ENCODE results near the gene TBCE.
A peak's percentile ranks its signal among the peaks of the same experiment; 100 is the strongest.

TBCE gene

DNA sequence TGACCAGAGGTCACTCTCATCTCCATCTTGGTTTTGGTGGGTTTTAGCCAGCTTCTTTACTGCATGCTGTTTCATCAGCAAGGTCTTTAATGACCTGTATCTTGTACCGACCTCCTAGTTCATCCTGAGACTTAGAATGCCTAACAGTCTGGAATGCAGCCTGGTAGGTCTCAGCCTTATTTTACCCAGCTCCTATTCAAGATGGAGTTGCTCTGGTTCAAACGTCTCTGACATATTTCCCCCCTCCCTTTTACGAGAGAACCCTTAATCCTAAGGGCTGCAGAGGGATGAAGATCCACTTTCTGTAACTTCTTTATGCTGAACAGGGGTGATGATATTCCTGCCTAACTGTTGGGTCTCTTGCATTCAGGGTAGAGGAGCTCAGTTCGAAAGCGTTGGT is 43.2 kb downstream of the TBCE start:
- no peak overlapping the region for H2BK120ac ChIP-seq (ENCODE audit: low read depth, low read length)
- H2AFZ ChIP-seq (ENCODE audit: low read length) = no peak overlapping the region
- no peak overlapping the region for H3K4ac ChIP-seq (ENCODE audit: low read length)
- no peak overlapping the region for H2BK15ac ChIP-seq (ENCODE audit: low read length)
- H3K27me3 ChIP-seq (ENCODE audit: control insufficient read depth in 3 of 3, insufficient read depth in 3 of 3, low read depth in 1 of 3, low read length in 3 of 3) = no peaks in the 10 kb centered on the region
- peaks cover 0 to 1% of the 10 kb centered on the region in 2 donors for H3K9me3 ChIP-seq (replicated peaks in 1 of 2; ENCODE audit: control insufficient read depth in 2 of 2, insufficient read depth in 1 of 2, low read depth in 1 of 2, low read length in 2 of 2)
- no peak overlapping the region for H3K14ac ChIP-seq (ENCODE audit: low read length)
- H2AK5ac ChIP-seq (ENCODE audit: low read depth, low read length) = no peak overlapping the region
- H3K79me1 ChIP-seq (ENCODE audit: low read depth, low read length) = no peaks in the 10 kb centered on the region
- H3K23ac ChIP-seq (ENCODE audit: low read depth, low read length, poor library complexity) = no peak overlapping the region
- no CpG with 5 or more reads among the region's 5 CpGs for WGBS, 2 donors (ENCODE audit: extremely low coverage in 2 of 2, insufficient read length in 2 of 2, insufficient replicate concordance in 1 of 2)
- H3K4me3 ChIP-seq (ENCODE audit: low read length in 2 of 2) = no peak overlapping the region
- H2BK12ac ChIP-seq (ENCODE audit: low read length) = no peak overlapping the region
- DNase-seq (ENCODE audit: low spot score) = no peak
- no peak overlapping the region for H3K27ac ChIP-seq (replicated peaks; ENCODE audit: low read length)
- H4K91ac ChIP-seq (ENCODE audit: low read depth, low read length, poor library complexity) = no peak overlapping the region
- H3K9ac ChIP-seq (ENCODE audit: low read depth, low read length, poor library complexity) = no peak overlapping the region
- H2BK5ac ChIP-seq (ENCODE audit: low read length) = no peak overlapping the region
- H4K8ac ChIP-seq (ENCODE audit: low read depth, low read length) = no peak overlapping the region
- H3K36me3 ChIP-seq (replicated peaks in 1 of 2; ENCODE audit: control insufficient read depth in 2 of 2, insufficient read depth in 2 of 2, low read length in 2 of 2) = peaks cover 0 to 11% of the 10 kb centered on the region in 2 donors
- no peak overlapping the region for H3K4me2 ChIP-seq (ENCODE audit: insufficient read depth, low read length, poor library complexity, severe bottlenecking)
- no peak overlapping the region for H3K18ac ChIP-seq (ENCODE audit: low read length)
- H3K4me1 ChIP-seq (ENCODE audit: control insufficient read depth in 2 of 2, insufficient read depth in 1 of 2, low read depth in 1 of 2, low read length in 2 of 2) = no peaks in the 10 kb centered on the region

- Histone ChIP-seq H3K9ac (ENCODE audit: low read depth, low read length, poor library complexity) (no peak overlapping the region), H4K8ac (ENCODE audit: low read depth, low read length) (no peak overlapping the region), H2AFZ (ENCODE audit: low read length) (no peak overlapping the region), H3K23ac (ENCODE audit: low read depth, low read length, poor library complexity) (no peak overlapping the region), H3K4me1 (ENCODE audit: control insufficient read depth in 2 of 2, insufficient read depth in 1 of 2, low read depth in 1 of 2, low read length in 2 of 2) (no peaks in the 10 kb centered on the region), H3K27me3 (ENCODE audit: control insufficient read depth in 3 of 3, insufficient read depth in 3 of 3, low read depth in 1 of 3, low read length in 3 of 3) (no peaks in the 10 kb centered on the region), H3K79me1 (ENCODE audit: low read depth, low read length) (no peaks in the 10 kb centered on the region), H2BK15ac (ENCODE audit: low read length) (no peak overlapping the region), H2AK5ac (ENCODE audit: low read depth, low read length) (no peak overlapping the region), H2BK12ac (ENCODE audit: low read length) (no peak overlapping the region), H3K14ac (ENCODE audit: low read length) (no peak overlapping the region), H3K27ac (replicated peaks; ENCODE audit: low read length) (no peak overlapping the region), H2BK5ac (ENCODE audit: low read length) (no peak overlapping the region), H3K4me3 (ENCODE audit: low read length in 2 of 2) (no peak overlapping the region), H3K36me3 (replicated peaks in 1 of 2; ENCODE audit: control insufficient read depth in 2 of 2, insufficient read depth in 2 of 2, low read length in 2 of 2) (peaks cover 0 to 8% of the 10 kb centered on the region in 2 donors), H2BK120ac (ENCODE audit: low read depth, low read length) (no peak overlapping the region), H4K91ac (ENCODE audit: low read depth, low read length, poor library complexity) (no peak overlapping the region), H3K4me2 (ENCODE audit: insufficient read depth, low read length, poor library complexity, severe bottlenecking) (no peak overlapping the region), H3K4ac (ENCODE audit: low read length) (no peak overlapping the region), H3K18ac (ENCODE audit: low read length) (no peak overlapping the region), H3K9me3 (replicated peaks in 1 of 2; ENCODE audit: control insufficient read depth in 2 of 2, insufficient read depth in 1 of 2, low read depth in 1 of 2, low read length in 2 of 2) (peaks cover 0 to 1% of the 10 kb centered on the region in 2 donors)
- DNase-seq (ENCODE audit: low spot score) = no peak
- no CpG with 5 or more reads among the region's 5 CpGs for WGBS, 2 donors (ENCODE audit: extremely low coverage in 2 of 2, insufficient read length in 2 of 2, insufficient replicate concordance in 1 of 2)
Observed at GRCh38 chr1:235411489-235412486, 44.6 kb downstream of the TBCE start.

DNA sequence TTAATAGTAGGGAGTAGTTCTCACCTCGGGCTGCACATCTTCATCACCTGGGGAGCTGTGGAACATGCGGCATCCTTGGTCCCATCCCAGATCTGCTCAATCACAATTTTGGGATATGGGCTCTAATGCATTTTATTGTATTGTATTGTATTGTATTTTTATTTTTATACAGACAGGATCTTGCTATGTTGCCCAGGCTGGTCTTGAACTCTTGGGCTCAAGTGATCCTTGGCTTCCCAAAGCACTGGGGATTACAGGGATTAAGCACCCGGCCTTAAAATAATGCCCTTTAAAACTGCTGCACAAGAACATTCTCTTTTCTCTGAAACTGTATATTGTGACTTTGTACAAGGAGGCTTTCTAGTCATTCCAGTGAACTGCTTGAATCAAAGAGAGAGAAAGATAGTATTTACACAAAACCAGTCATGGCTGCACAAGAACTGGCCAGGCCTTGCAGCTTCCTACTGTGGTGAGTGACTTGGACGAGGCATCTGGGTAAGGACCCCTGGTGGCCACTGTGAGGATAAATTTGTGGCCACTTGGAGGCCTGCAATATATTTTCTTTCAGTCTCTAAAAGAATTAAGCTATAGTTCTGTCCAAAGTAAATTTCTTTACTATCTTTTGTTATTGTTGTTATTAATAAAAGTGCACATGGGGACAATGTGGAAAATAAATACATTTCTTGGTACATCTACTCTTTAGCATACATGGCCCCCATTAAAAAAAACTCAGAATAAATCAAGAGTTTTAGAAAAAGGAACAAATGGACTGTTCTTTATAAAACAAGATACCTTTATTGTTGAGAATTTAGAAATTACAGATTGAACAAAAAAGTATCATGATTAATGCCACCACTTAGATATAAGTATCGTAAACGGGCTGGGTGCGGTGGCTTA is 48.0 kb downstream of the TBCE start:
- Histone ChIP-seq H3K9me3 (replicated peaks in 1 of 2; ENCODE audit: control insufficient read depth in 2 of 2, insufficient read depth in 1 of 2, low read depth in 1 of 2, low read length in 2 of 2) (peaks cover 0 to 1% of the 10 kb centered on the region in 2 donors), H2BK120ac (ENCODE audit: low read depth, low read length) (no peak overlapping the region), H3K27me3 (ENCODE audit: control insufficient read depth in 3 of 3, insufficient read depth in 3 of 3, low read depth in 1 of 3, low read length in 3 of 3) (no peaks in the 10 kb centered on the region), H2BK5ac (ENCODE audit: low read length) (no peak overlapping the region), H3K9ac (ENCODE audit: low read depth, low read length, poor library complexity) (no peak overlapping the region), H2AK5ac (ENCODE audit: low read depth, low read length) (no peak overlapping the region), H3K27ac (replicated peaks; ENCODE audit: low read length) (no peak overlapping the region), H2BK12ac (ENCODE audit: low read length) (no peak overlapping the region), H3K79me1 (ENCODE audit: low read depth, low read length) (no peaks in the 10 kb centered on the region), H3K14ac (ENCODE audit: low read length) (no peak overlapping the region), H3K23ac (ENCODE audit: low read depth, low read length, poor library complexity) (no peak overlapping the region), H3K4me1 (ENCODE audit: control insufficient read depth in 2 of 2, insufficient read depth in 1 of 2, low read depth in 1 of 2, low read length in 2 of 2) (no peaks in the 10 kb centered on the region), H3K18ac (ENCODE audit: low read length) (no peak overlapping the region), H2BK15ac (ENCODE audit: low read length) (no peak overlapping the region), H3K36me3 (replicated peaks in 1 of 2; ENCODE audit: control insufficient read depth in 2 of 2, insufficient read depth in 2 of 2, low read length in 2 of 2) (peaks cover 2 to 14% of the 10 kb centered on the region in 2 donors), H3K4ac (ENCODE audit: low read length) (no peak overlapping the region), H4K91ac (ENCODE audit: low read depth, low read length, poor library complexity) (no peak overlapping the region), H3K4me2 (ENCODE audit: insufficient read depth, low read length, poor library complexity, severe bottlenecking) (no peak overlapping the region), H2AFZ (ENCODE audit: low read length) (no peak overlapping the region), H4K8ac (ENCODE audit: low read depth, low read length) (no peak overlapping the region), H3K4me3 (ENCODE audit: low read length in 2 of 2) (no peak overlapping the region)
- WGBS, 2 donors (ENCODE audit: extremely low coverage in 2 of 2, insufficient read length in 2 of 2, insufficient replicate concordance in 1 of 2) = no CpG with 5 or more reads among the region's 7 CpGs
- DNase-seq (ENCODE audit: low spot score) = peak; percentile 45

GRCh38 chr1:235416662-235417049 is 49.4 kb downstream of the TBCE start:
- Histone ChIP-seq H2BK120ac (ENCODE audit: low read depth, low read length) (no peak overlapping the region), H2BK5ac (ENCODE audit: low read length) (no peak overlapping the region), H2AFZ (ENCODE audit: low read length) (no peak overlapping the region), H3K23ac (ENCODE audit: low read depth, low read length, poor library complexity) (no peak overlapping the region), H3K36me3 (replicated peaks in 1 of 2; ENCODE audit: control insufficient read depth in 2 of 2, insufficient read depth in 2 of 2, low read length in 2 of 2) (peaks cover 2 to 14% of the 10 kb centered on the region in 2 donors), H2BK15ac (ENCODE audit: low read length) (no peak overlapping the region), H3K79me1 (ENCODE audit: low read depth, low read length) (no peaks in the 10 kb centered on the region), H3K9ac (ENCODE audit: low read depth, low read length, poor library complexity) (no peak overlapping the region), H3K9me3 (replicated peaks in 1 of 2; ENCODE audit: control insufficient read depth in 2 of 2, insufficient read depth in 1 of 2, low read depth in 1 of 2, low read length in 2 of 2) (peaks cover 0 to 1% of the 10 kb centered on the region in 2 donors), H3K18ac (ENCODE audit: low read length) (no peak overlapping the region), H3K4me3 (ENCODE audit: low read length in 2 of 2) (no peak overlapping the region), H3K27me3 (ENCODE audit: control insufficient read depth in 3 of 3, insufficient read depth in 3 of 3, low read depth in 1 of 3, low read length in 3 of 3) (no peaks in the 10 kb centered on the region), H3K4ac (ENCODE audit: low read length) (no peak overlapping the region), H3K27ac (replicated peaks; ENCODE audit: low read length) (no peak overlapping the region), H3K4me1 (ENCODE audit: control insufficient read depth in 2 of 2, insufficient read depth in 1 of 2, low read depth in 1 of 2, low read length in 2 of 2) (no peaks in the 10 kb centered on the region), H3K14ac (ENCODE audit: low read length) (no peak overlapping the region), H4K8ac (ENCODE audit: low read depth, low read length) (no peak overlapping the region), H3K4me2 (ENCODE audit: insufficient read depth, low read length, poor library complexity, severe bottlenecking) (no peak overlapping the region), H2AK5ac (ENCODE audit: low read depth, low read length) (no peak overlapping the region), H2BK12ac (ENCODE audit: low read length) (no peak overlapping the region), H4K91ac (ENCODE audit: low read depth, low read length, poor library complexity) (no peak overlapping the region)
- DNase-seq (ENCODE audit: low spot score) = no peak
- WGBS, 2 donors (ENCODE audit: extremely low coverage in 2 of 2, insufficient read length in 2 of 2, insufficient replicate concordance in 1 of 2) = no CpG with 5 or more reads among the region's 1 CpG
